ENCODE data around the gene EPS15. TPM values are rescaled to one million over a fixed set of nuclear protein-coding genes. Genes with fewer than 3 reads are reported as not detected.
"Not testable (repeated sequence)": the region's sequence is repeated elsewhere in the genome, so short reads cannot be mapped to it uniquely, and the experiment has no call there.

The EPS15 gene
- total RNA-seq, 1 donor from 2014 or later: 40.5 TPM

DNA sequence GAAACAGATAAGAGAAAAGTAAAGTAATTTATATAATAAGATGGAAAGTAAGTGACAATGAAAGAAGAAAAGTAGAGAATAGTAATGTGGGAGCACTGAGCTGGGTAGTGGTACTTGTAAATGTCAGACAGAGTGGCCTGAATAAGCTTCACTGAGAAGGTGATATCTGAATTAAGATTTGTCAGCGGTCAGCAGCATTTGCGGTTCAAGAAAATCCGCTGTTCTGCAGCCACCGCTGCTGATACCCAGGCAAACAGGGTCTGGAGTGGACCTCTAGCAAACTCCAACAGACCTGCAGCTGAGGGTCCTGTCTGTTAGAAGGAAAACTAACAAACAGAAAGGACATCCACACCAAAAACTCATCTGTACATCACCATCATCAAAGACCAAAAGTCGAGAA, 132.8 kb downstream of the EPS15 start:
- DNase-seq (ENCODE audit: low read depth, low spot score): not testable (repeated sequence)

DNA sequence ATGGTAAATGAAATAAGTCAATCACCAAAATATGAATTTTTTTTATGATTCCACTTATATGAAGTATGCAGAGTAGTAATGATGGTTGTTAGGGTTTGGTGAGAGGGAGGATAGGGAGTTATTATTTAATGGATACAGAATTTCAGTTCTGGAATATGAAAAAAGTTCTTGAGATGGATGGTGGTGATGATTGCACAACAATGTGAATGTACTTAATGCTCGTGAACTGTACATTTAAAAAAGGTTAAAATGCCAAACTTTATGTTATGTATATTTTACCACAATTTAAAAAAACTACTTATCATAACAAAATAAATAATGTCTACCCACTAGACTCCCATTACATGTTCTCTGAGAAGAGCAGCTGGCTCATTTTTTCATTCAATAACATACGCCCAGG, 133.3 kb downstream of the EPS15 start:
- DNase-seq (ENCODE audit: low read depth, low spot score): no peak

GRCh38 chr1:51381964-51382363, 137.1 kb downstream of the EPS15 start:
- DNase-seq (ENCODE audit: low read depth, low spot score): no peak

- no peak for DNase-seq (ENCODE audit: low read depth, low spot score)
Measured at GRCh38 chr1:51380936-51381335, 138.1 kb downstream of the EPS15 start.

DNA sequence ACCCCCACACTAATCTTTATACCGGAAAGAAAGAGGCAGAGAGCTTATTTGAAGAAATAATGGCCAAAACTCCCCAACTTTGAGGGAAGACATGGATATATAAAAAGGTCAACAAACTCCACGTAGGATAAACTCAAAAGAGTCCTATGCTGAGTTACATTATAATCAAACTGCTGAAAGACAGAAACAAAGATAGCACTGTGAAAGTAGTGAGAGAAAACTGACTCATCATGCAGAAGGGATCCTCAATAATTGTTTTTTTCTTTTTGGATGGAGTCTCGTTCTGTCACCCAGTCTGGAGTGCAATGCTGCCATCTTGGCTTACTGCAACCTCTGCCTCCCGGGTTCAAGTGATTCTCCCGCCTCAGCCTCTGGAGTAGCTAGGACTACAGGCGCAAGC, 140.2 kb downstream of the EPS15 start:
- DNase-seq (ENCODE audit: low read depth, low spot score): no peak

DNA sequence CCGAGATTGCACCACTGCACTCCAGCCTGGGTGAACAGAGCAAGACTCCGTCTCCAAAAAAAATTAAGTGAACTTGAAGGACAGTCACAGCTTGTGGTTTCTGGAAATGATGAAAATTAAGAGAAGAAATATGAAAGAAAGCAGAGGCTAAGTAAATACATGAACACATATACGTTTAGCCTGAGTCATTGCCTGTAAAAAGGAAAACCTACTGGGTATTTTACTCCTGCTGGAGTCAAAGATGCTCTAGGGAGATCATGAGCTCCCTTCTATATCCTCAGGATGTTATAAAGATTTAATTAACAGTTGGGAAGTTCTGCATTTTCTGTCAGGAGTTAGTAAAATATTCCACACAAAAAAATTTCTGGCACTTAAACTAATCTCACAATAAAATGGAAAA, 145.2 kb downstream of the EPS15 start:
- DNase-seq (ENCODE audit: low read depth, low spot score): no peak

DNA sequence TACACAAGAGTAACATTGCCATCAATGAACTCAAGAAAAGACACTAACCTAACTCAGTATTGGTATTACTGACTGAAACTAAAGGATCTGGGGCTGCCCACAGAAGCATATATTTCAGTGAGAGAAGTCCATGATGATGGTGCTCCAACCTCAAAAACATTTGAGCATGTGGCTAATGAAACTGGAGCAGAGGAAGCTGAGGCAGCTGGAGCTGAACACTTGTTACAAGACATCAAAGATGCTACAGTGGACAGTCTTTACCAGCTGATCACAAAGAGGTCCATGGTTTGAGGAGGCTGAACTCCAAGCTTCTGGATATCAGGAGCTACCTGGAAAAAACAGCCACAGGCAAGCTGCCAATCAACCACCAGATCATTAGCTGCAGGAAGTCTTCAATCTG, 146.5 kb downstream of the EPS15 start:
- DNase-seq (ENCODE audit: low read depth, low spot score): no peak

GRCh38 chr1:51369171-51369570, 149.9 kb downstream of the EPS15 start:
- no peak for DNase-seq (ENCODE audit: low read depth, low spot score)

GRCh38 chr1:51365774-51366173, 153.3 kb downstream of the EPS15 start:
- DNase-seq (ENCODE audit: low read depth, low spot score): no peak

GRCh38 chr1:51359879-51360278, 159.2 kb downstream of the EPS15 start:
- no peak for DNase-seq (ENCODE audit: low read depth, low spot score)

- no peak for DNase-seq (ENCODE audit: low read depth, low spot score)
Measured at GRCh38 chr1:51355382-51355781, 163.7 kb downstream of the EPS15 start.

DNA sequence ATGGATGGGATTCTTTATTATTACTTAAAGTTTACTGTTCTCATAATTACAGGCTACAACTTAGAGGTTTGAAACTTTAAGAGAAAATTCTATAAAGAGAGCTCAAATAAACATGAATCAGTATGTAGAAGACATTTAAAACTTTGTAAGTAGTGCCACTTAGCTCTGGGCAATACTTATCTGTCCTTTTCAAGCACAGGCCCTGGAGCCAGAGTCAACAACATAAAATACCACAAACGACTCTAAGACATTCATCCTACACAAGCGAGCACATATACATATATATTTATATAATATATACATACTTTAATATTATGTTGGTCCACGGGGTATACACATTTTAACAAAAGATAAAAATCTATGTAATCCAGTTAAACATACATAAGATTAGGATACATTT, 164.7 kb downstream of the EPS15 start:
- DNase-seq (ENCODE audit: low read depth, low spot score): no peak

GRCh38 chr1:51351907-51352306, 167.2 kb downstream of the EPS15 start:
- no peak for DNase-seq (ENCODE audit: low read depth, low spot score)

GRCh38 chr1:51349862-51350261, 169.2 kb downstream of the EPS15 start:
- DNase-seq (ENCODE audit: low read depth, low spot score): no peak

GRCh38 chr1:51348147-51348527, 170.9 kb downstream of the EPS15 start:
- DNase-seq (ENCODE audit: low read depth, low spot score): no peak

DNA sequence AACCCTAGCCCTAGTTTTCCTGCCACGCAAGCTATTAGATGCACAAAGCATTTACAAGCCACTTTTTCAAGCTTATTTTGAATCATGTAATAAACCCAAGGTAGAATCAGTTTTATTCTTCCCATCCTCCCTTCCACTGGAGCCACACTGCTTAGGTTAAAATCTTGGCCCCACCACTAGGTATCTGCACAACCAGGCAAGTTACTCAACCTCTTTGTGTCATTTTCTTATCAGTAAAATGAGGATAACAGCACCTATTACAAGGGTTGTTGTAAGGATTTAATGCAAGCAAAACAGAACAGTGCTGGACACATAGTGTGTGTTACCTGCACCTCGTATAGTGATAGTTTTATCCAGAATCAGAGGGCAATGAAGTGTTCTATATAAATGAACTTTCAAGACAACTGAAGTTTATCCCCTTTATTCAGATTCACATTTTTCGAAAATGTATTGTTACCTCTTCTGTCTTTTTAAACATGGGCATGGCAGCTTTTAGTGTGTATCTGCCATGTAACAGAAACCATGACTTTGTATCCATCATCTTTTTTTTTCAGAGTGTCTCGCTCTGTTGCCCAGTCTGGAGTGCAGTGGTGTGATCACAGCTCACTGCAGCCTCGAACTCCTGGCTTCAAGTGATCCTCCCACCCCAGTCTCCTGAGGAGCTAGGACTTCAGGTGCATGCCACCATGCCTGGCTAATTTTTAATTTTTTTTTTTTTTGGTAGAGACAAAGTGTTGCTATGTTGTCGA, 171.5 kb downstream of the EPS15 start:
- DNase-seq (ENCODE audit: low read depth, low spot score): no peak

DNA sequence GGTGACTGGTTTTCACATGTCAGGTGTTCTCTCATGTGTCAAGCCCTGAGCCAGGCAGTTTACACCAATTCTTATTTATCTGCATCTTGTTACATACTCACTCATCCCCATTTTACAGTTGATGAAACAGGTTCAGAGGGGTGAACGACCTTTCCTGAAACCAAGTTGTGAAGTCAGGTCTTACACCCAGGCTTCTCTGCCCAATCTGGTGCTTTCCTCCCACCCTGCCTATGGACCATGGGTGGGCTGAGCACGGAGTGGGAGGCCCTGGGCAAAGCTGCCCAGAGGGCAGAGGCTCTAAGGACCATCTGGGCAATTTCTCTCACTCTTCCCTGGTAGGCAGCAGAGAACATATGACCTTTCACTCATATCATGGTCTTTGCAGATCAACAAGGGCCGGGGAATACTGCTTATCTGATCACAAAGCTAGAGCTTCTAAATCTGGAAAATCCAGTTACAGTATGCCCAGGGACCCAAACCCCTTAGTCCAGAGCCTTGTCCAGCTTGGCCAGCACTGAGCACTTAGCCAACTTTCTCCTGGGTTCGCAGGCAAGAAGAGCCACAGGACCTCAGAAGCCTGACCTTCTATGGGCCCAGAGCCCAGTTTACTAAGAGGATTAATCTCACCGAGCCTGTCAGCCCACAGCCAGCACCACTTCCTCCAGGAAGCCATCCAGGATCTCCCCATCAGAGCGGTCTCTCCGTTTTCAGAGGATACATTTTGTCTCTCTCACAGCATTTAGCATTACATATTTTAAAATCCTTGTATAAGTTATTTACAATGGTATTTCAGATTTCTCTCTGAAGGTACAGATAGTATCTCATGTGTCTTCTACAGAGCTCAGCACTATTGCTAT, 172.8 kb downstream of the EPS15 start:
- no peak for DNase-seq (ENCODE audit: low read depth, low spot score)

DNA sequence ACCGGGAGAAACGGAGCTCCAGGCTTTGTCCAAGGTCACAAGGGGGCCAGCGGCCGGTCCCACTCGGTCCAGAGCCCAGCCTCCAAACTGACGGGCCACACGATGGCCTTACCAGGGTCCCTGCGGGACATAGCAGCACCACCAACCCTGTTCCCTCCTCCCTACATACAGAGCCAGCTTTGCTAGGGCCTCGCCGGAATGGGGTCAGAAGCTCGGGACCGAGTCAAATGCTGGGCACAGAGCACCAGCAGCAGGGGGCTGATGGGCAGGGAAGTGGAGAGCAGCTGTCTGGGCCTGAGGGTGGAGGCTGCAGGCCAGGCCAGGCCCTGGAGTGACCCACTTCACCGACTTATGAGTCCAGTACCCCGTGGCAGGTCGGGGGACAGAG, 173.8 kb downstream of the EPS15 start:
- DNase-seq (ENCODE audit: low read depth, low spot score): no peak

DNA sequence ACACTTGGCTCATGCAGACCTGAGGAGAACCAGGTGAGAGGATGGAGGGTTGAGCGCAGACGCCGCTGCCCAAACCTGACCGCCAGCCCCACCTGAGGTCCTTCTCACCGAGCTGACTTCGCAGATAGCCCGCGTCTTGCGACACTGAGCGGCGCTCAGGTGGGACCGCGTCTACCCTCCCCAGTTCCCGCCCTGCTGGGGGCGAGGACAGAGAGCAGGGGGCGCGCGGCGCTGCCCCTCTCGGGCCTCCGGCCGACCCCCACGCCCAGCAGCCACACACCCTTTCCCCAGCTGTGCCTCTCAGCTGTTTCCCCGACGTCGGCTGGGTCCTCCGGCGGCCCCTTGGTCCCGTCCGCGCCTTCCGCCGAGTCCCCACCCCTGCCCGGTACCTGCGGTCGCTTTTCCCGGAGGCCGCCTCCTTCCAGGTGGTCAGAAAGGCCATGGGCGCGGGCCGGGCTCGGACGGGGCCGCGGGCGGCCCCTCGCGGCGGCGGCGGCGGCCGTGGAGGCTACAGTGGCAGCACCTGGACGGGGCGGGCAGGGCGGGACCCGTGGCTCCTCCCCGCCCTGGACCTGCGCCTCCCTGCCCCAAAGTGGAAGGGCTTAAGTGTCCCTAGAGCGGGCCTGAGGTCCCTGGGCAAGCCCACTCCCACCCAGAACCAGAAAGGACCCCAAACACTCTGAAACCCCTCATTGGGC, 174.3 kb downstream of the EPS15 start:
- DNase-seq (ENCODE audit: low read depth, low spot score): no peak

- no peak for DNase-seq (ENCODE audit: low read depth, low spot score)
Measured at GRCh38 chr1:51344276-51344601, 174.8 kb downstream of the EPS15 start.

DNA sequence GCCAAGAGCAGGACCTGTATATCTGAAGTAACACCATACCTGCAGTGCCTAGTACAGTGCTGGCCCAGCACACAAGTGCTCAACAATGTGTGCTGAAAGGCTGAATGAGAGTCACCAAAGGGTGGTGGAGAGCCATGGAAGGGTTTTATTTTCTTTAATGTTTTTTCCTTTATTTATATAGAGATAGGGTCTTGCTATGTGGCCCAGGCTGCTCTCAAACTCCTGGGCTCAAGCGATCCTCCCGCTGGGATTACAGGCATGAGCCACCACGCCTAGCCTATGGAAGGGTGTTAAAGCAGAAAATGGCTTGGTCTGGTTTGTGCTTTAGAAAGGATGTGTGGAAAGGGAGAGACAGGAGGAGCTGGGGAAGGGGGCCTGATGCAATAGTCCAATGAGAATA, 175.4 kb downstream of the EPS15 start:
- no peak for DNase-seq (ENCODE audit: low read depth, low spot score)

GRCh38 chr1:51342591-51343206, 176.4 kb downstream of the EPS15 start:
- no peak for DNase-seq (ENCODE audit: low read depth, low spot score)

Data from pulmonary artery endothelial cell (primary cell).